Lung (tissue), 12 donors: ENCODE measurements around the gene BAD. TPM values are rescaled to one million over a fixed set of nuclear protein-coding genes. Genes with fewer than 3 reads are reported as not detected.

ENCODE experiments used
- ATAC-seq: fragments of 200-7000 bp; cut with Tn5 transposase; one replicate; pipeline ENCODE4 v1.9.1; 2020; ENCODE audit warnings: moderate number of reproducible peaks; ENCODE audit not compliant: insufficient read depth, low FRiP score
- DNase-seq, 3 donors: peaks; one replicate each; pipeline ENCODE4 v3.0.0-alpha.2; 2013 to 2017
- H3K27ac ChIP-seq, 2 donors: one replicate each; pipeline ENCODE4 v1.5.1; 2013; ENCODE audit warnings: mild to moderate bottlenecking in 2 of 2, moderate library complexity in 2 of 2, control low read depth in 1 of 2, inconsistent platforms in 1 of 2, low read depth in 1 of 2, low read length in 1 of 2
- H3K27me3 ChIP-seq, 3 donors: one replicate each; pipeline ENCODE4 v1.5.1; 2013; ENCODE audit warnings: low read length in 2 of 3; ENCODE audit not compliant: control insufficient read depth in 3 of 3, insufficient read depth in 3 of 3
- H3K36me3 ChIP-seq, 4 donors: one replicate each; pipeline ENCODE4 v1.5.1; 2013; ENCODE audit warnings: low read length in 4 of 4, mild to moderate bottlenecking in 1 of 4, moderate library complexity in 1 of 4; ENCODE audit not compliant: control insufficient read depth in 4 of 4, insufficient read depth in 4 of 4
- H3K4me1 ChIP-seq, 5 donors: one replicate each; pipeline ENCODE4 v1.5.1; 2013; ENCODE audit warnings: low read length in 5 of 5, mild to moderate bottlenecking in 2 of 5, moderate library complexity in 1 of 5; ENCODE audit not compliant: control insufficient read depth in 5 of 5, insufficient read depth in 5 of 5
- H3K4me3 ChIP-seq: one replicate; pipeline ENCODE4 v1.5.1; 2013; ENCODE audit warnings: mild to moderate bottlenecking, control low read depth, moderate library complexity
- H3K9ac ChIP-seq, 2 donors: one replicate each; pipeline ENCODE4 v1.5.1; 2013; ENCODE audit warnings: low read length in 2 of 2, control low read depth in 1 of 2; ENCODE audit not compliant: insufficient read depth in 1 of 2
- H3K9me3 ChIP-seq, 4 donors: one replicate each; pipeline ENCODE4 v1.5.1; 2013; ENCODE audit warnings: low read length in 3 of 4, mild to moderate bottlenecking in 1 of 4, moderate library complexity in 1 of 4; ENCODE audit not compliant: control insufficient read depth in 4 of 4, insufficient read depth in 3 of 4
- CTCF ChIP-seq: IDR thresholded peaks from 2 replicates; pipeline ENCODE4 v1.5.1; 2012; ENCODE audit warnings: mild to moderate bottlenecking; ENCODE audit errors: control extremely low read depth, extremely low read depth
- WGBS, 2 donors: extraction: QIAGEN DNeasy Blood & Tissue Kit; methylation state at CpG; one replicate each; pipeline ENCODE4 v1.1.7; 2013; 5-methylcytosine and 5-hydroxymethylcytosine counted together
- polyA plus RNA-seq, 2 donors: library from polyadenylated mRNA; stranded (reverse); fragments of 200-250 nt; gene quantifications; one replicate each; pipeline ENCODE4 v1.2.1, GENCODE V29; 2013
- total RNA-seq, 2 donors: library from RNA; depleted of rRNA in 1 of 2; stranded (reverse); fragments of >200 nt in 1 of 2; gene quantifications; one replicate each; pipeline ENCODE4 v1.2.1, GENCODE V29; 2014 to 2021
- donor health status: control.
- donor health status: control.
- donor health status: Bipolar disorder and iron deficiency.
- donor health status: healthy.
- donor health status: DM: yes; HTN: yes; CAD: no.

Gene BAD
- total and polyA plus RNA-seq, 4 donors, result 69.5 to 127 (median 75.5) TPM

- DNase-seq, result no peak
- no peak for ATAC-seq
- TF ChIP-seq CTCF, result no peak
- Histone ChIP-seq H3K27ac (no peak overlapping the region), H3K4me1 (peaks cover 0 to 28% (median 10%) of the 10 kb centered on the region in 5 donors), H3K27me3 (peaks cover 0 to 82% (median 72%) of the 10 kb centered on the region in 3 donors), H3K9ac (no peak overlapping the region), H3K4me3 (no peak overlapping the region), H3K36me3 (no peaks in the 10 kb centered on the region), H3K9me3 (peaks cover 0 to 2% (median 0%) of the 10 kb centered on the region in 4 donors)
- WGBS, 2 donors, result 20 to 23% methylated on average over 1 of the region's 1 CpG
Observed at GRCh38 chr11:64296236-64296635, 11.8 kb upstream of the BAD start.

DNA sequence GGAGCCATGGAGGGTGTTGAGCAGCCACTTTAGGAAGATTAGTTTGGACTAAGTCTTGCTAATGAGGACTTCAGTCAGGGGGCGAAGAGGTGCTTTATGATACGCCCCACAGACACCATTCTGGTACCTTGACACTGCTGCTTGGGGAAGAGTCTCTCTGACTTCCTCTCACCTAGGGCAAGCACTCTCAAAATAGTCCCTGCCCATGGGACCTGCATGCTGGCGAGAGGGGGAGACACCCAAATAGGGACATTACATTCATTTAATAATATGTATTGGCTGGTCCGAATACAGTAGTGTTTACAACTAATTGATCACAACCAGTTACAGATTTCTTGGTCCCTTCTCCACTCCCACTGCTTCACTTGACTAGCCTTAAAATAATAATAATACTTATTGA lies 11.3 kb upstream of the BAD start:
- WGBS, 2 donors, result 90 to 94% methylated on average over 4 of the region's 4 CpGs

GRCh38 chr11:64294774-64295173 lies 10.3 kb upstream of the BAD start:
- H3K27ac ChIP-seq, result no peak overlapping the region
- no peak overlapping the region for H3K4me3 ChIP-seq
- no peak for TF ChIP-seq CTCF
- peaks cover 0 to 80% (median 69%) of the 10 kb centered on the region in 3 donors for H3K27me3 ChIP-seq
- DNase-seq (no peak), ATAC-seq (no peak)
- peaks cover 0 to 20% (median 9%) of the 10 kb centered on the region in 5 donors for H3K4me1 ChIP-seq
- H3K9me3 ChIP-seq, result peaks cover 0 to 5% (median 0%) of the 10 kb centered on the region in 4 donors
- no peak overlapping the region for H3K9ac ChIP-seq
- WGBS, 2 donors, result 60 to 73% methylated on average over 3 of the region's 3 CpGs
- H3K36me3 ChIP-seq, result no peaks in the 10 kb centered on the region

More for the DNA sequence above, 11.3 kb upstream of the BAD start:
- no peak for TF ChIP-seq CTCF
- ATAC-seq (no peak), DNase-seq (no peak)
- Histone ChIP-seq H3K4me3 (no peak overlapping the region), H3K4me1 (peaks cover 0 to 27% (median 10%) of the 10 kb centered on the region in 5 donors), H3K27ac (no peak overlapping the region), H3K9ac (no peak overlapping the region), H3K27me3 (peaks cover 0 to 82% (median 71%) of the 10 kb centered on the region in 3 donors), H3K9me3 (peaks cover 0 to 4% (median 0%) of the 10 kb centered on the region in 4 donors), H3K36me3 (no peaks in the 10 kb centered on the region)
